PFSK-1 (cell line): ENCODE measurements around the gene HAPLN2. TPM values are rescaled to one million over a fixed set of nuclear protein-coding genes. Genes with fewer than 3 reads are reported as not detected.

Experiments used
- FOXP2 ChIP-seq: optimal IDR thresholded peaks from 2 replicates; pipeline ENCODE3; 2011; ENCODE audit warnings: borderline replicate concordance, control low read depth, inconsistent platforms; ENCODE audit not compliant: insufficient read depth; ENCODE audit errors: extremely low read length, extremely low read depth
- POLR2AphosphoS5 ChIP-seq: IDR thresholded peaks from 2 replicates; pipeline ENCODE4 v1.6.1; 2012; ENCODE audit warnings: low read depth, mild to moderate bottlenecking, control low read depth, low read length, moderate library complexity
- REST ChIP-seq, 2 experiments: IDR thresholded peaks; 2 replicates each; pipeline versions ENCODE4 v1.6.1 to v1.8.0; 2011 to 2012; ENCODE audit warnings: low read depth in 2 of 2, low read length in 2 of 2, control low read depth in 1 of 2, inconsistent platforms in 1 of 2, mild to moderate bottlenecking in 1 of 2, moderate library complexity in 1 of 2; ENCODE audit not compliant: insufficient read depth in 1 of 2
- SIN3A ChIP-seq: IDR thresholded peaks from 2 replicates; pipeline ENCODE4 v1.6.1; 2012; ENCODE audit warnings: mild to moderate bottlenecking, low read length, moderate library complexity, borderline replicate concordance; ENCODE audit not compliant: insufficient read depth
- TAF1 ChIP-seq: IDR thresholded peaks from 2 replicates; pipeline ENCODE4 v1.6.1; 2012; ENCODE audit warnings: low read length, control low read depth, borderline replicate concordance; ENCODE audit not compliant: insufficient read depth
- polyA plus RNA-seq: library from polyadenylated mRNA; unstranded; fragments of >200 nt; gene quantifications from one replicate; pipeline ENCODE4 v1.2.1, GENCODE V29; 2012; ENCODE audit warnings: low read depth, missing spikeins; ENCODE audit not compliant: insufficient read length

The HAPLN2 gene
- 0.64 TPM for polyA plus RNA-seq

DNA sequence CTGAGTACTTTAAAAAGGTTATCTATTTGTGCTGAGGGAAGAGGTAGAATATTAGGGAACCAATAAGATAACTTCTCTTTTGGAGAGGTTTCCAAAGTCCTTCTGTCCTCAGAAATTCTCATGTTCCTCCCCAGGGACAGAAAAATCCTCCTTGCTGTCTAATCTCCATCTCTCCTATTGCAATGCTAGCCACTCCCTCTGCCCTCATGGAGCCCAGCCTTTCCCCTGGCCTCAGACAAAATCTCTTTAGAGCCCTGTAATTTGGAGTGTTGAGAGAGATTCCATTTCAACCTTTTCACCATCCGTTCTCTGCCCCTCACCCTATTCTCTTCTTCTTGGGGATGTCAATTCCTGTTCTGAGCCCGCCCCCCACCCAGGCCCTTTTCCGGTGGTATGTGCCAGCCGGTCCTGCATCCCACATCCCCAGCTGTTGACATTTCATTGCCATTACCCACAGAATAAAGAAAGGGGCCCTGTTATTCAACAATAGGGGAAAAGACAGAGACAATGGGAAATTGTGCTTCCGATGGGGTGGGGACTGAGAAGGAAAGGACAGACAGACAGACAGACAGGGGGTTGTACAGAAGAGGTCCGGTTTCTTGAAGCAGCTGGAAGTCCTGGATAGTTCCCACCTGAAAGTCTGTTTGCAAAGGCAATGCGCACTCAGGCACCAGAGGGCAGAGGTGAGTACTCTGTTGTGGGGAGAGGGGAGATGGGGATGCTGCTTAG, at the start of gene HAPLN2:
TSS of gene HAPLN2 (plus strand) at position 563 of the 729 bp plus-strand sequence. CDS start 4,076 bp downstream, outside the sequence.
- TF ChIP-seq SIN3A (no peak), TAF1 (no peak), REST (IDR thresholded peaks at IDR 0.05; ENCODE audit: insufficient read depth in 1 of 2, low read depth in 2 of 2, low read length in 2 of 2) (no peak), POLR2AphosphoS5 (no peak), FOXP2 (no peak)

DNA sequence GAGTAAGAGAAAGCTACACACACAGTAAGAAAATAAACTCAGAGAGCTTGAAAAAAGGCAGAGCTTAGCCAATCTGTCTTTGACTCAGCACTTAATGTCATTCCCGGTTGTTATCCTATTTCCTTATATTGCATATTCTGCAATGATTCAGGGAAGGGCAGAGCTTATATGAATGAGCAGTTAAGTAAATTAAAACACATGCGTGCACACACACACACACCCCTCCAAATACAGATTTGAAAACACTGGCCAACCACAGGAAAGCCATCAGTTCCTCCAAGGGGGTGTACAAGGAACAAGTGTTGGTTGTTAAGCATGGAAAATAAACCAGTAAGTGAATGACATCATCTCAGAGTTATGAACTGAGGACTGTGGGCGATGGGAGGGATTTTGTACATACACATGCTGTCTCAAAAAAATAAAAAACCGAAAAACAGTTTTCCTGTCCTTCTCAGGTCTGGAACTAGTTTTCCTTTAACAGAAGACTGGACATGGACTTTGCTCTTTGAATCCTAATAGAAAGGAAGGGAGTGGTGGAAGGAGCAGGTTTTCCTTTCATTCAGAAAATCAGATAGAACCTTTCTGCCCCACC, 47.9 kb upstream of the HAPLN2 start:
- TF ChIP-seq REST (IDR thresholded peaks at IDR 0.05; ENCODE audit: insufficient read depth in 1 of 2, low read depth in 2 of 2, low read length in 2 of 2) (no peak), FOXP2 (no peak), POLR2AphosphoS5 (no peak), SIN3A (no peak), TAF1 (no peak)

DNA sequence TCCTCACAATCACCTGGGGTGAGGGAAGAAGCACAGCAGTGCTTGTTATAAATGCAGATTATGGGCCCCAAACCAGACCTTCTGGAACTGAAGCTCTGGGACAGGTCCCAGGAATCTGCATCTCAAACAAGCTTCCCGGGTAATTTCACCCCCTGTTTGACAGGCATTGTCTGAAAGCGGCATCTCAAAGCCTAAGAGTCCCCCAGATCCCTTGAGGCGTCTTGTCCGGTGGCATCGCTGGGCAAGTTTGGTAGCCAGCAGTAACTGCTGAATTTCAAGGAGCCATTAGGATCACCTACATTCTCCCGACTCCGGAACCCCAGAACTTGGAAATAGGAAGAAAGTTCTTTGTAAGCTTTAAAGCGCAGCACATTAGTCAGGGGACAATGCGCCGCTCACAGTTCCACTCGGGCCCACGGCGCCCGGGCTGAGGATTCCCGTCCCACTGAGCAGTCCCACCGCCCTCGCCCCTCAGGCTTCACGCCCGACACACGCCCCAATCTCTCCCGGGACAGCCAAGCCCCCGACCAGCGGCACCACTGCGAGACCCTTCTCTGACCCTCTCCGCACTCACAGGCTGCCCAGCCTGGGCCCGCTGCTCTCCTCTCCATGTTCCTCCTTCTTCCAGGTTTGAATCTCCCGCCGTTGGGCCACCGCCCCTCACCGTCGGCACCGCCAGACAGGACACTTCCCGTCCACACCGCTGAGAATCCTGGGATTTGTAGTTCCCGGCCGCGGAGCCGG, 47.1 kb upstream of the HAPLN2 start, which contains the start of gene IQGAP3:
TSS of gene IQGAP3 (minus strand) at position 647 of the 744 bp plus-strand sequence. CDS start at position 611, 36 bp downstream.
- no peak for TF ChIP-seq REST (IDR thresholded peaks at IDR 0.05; ENCODE audit: insufficient read depth in 1 of 2, low read depth in 2 of 2, low read length in 2 of 2)
- peak; percentile 99 for TF ChIP-seq SIN3A

GRCh38 chr1:156572663-156573018, 46.6 kb upstream of the HAPLN2 start:
- TF ChIP-seq TAF1 (no peak), REST (IDR thresholded peaks at IDR 0.05; ENCODE audit: insufficient read depth in 1 of 2, low read depth in 2 of 2, low read length in 2 of 2) (no peak), FOXP2 (no peak), SIN3A (no peak)
